Activated T-helper 1 cell treated with anti-CD3 and anti-CD28 coated beads, Interleukin-12 subunit alpha, Interleukin-12 subunit beta, Interleukin-2, Interleukin-4 antibody, amounts not matched to agents 30 ng/mL and 10 ng/mL and 1 ng/mL, durations not matched to agents 14 hours and 24 hours and 36 hours (primary cell): ENCODE measurements around the gene PILRB. TPM values are rescaled to one million over a fixed set of nuclear protein-coding genes. Genes with fewer than 3 reads are reported as not detected.
A peak's percentile ranks its signal among the peaks of the same experiment; 100 is the strongest.

Experiments used
- DNase-seq: peaks from one replicate; pipeline ENCODE4 v3.0.0; 2021; ENCODE audit warnings: low spot score
- H3K27ac Mint-ChIP-seq: one replicate; pipeline ENCODE4 v1.8.0; 2021; ENCODE audit warnings: mild to moderate bottlenecking, mixed read lengths
- H3K27me3 Mint-ChIP-seq: one replicate; pipeline ENCODE4 v1.8.0; 2022; ENCODE audit warnings: mild to moderate bottlenecking, moderate library complexity, mixed read lengths; ENCODE audit not compliant: insufficient read depth
- H3K36me3 Mint-ChIP-seq: one replicate; pipeline ENCODE4 v1.8.0; 2021; ENCODE audit warnings: low read depth, mixed read lengths
- H3K4me1 Mint-ChIP-seq: one replicate; pipeline ENCODE4 v1.8.0; 2021; ENCODE audit warnings: low read depth, mixed read lengths
- H3K4me3 Mint-ChIP-seq: one replicate; pipeline ENCODE4 v1.8.0; 2021; ENCODE audit warnings: mild to moderate bottlenecking, moderate library complexity, mixed read lengths
- H3K9me3 Mint-ChIP-seq: one replicate; pipeline ENCODE4 v1.8.0; 2021; ENCODE audit warnings: mixed read lengths
- intact Hi-C: fragments of 100-400 bp; cut with micrococcal nuclease; formaldehyde crosslinking; loops from one replicate; pipeline ENCODE4 v1.15.1; 2024
- total RNA-seq: library from RNA; stranded (reverse); gene quantifications from 2 replicates; pipeline ENCODE4 v1.2.3, GENCODE V29; 2022

Gene PILRB
- total RNA-seq, 1 donor from 2014 or later: 82.6 TPM

- DNase-seq: no peak
- no peaks in the 10 kb centered on the region for H3K9me3 Mint-ChIP-seq
- H3K4me1 Mint-ChIP-seq: peaks cover 9% of the 10 kb centered on the region
- intact Hi-C loops: no loop called here
- no peak overlapping the region for H3K27ac Mint-ChIP-seq
- H3K36me3 Mint-ChIP-seq: no peaks in the 10 kb centered on the region
- peaks cover 49% of the 10 kb centered on the region for H3K27me3 Mint-ChIP-seq
- no peak overlapping the region for H3K4me3 Mint-ChIP-seq
These were observed 31.6 kb downstream of the PILRB start for GRCh38 chr7:100389437-100390088.

- H3K36me3 Mint-ChIP-seq: no peaks in the 10 kb centered on the region
- H3K27me3 Mint-ChIP-seq: peaks cover 42% of the 10 kb centered on the region
- intact Hi-C loops: no loop called here
- H3K27ac Mint-ChIP-seq: no peak overlapping the region
- no peaks in the 10 kb centered on the region for H3K9me3 Mint-ChIP-seq
- DNase-seq: no peak
- no peak overlapping the region for H3K4me3 Mint-ChIP-seq
- peaks cover 7% of the 10 kb centered on the region for H3K4me1 Mint-ChIP-seq
These were observed 32.5 kb downstream of the PILRB start for GRCh38 chr7:100390286-100391009.

- Mint-ChIP-seq H3K9me3 (no peaks in the 10 kb centered on the region), H3K27ac (no peak overlapping the region), H3K27me3 (peaks cover 43% of the 10 kb centered on the region), H3K4me3 (no peak overlapping the region), H3K4me1 (peaks cover 22% of the 10 kb centered on the region), H3K36me3 (no peaks in the 10 kb centered on the region)
- DNase-seq: no peak
- intact Hi-C loops: no loop called here
These were observed 35.5 kb downstream of the PILRB start for GRCh38 chr7:100393233-100393905.

GRCh38 chr7:100394077-100394476, 36.2 kb downstream of the PILRB start:
- Mint-ChIP-seq H3K27me3 (peaks cover 49% of the 10 kb centered on the region), H3K27ac (no peak overlapping the region), H3K4me3 (no peak overlapping the region), H3K36me3 (no peaks in the 10 kb centered on the region), H3K4me1 (peaks cover 22% of the 10 kb centered on the region), H3K9me3 (no peaks in the 10 kb centered on the region)
- no peak for DNase-seq
- intact Hi-C loops: no loop called here

- peak overlapping the region; percentile 51 for H3K4me3 Mint-ChIP-seq
- DNase-seq: peak; percentile 53
- intact Hi-C loops: loop anchor here (1.0 to 5.0 kb wide), 9 partner anchors 11 to 609 kb away; partner anchors contain the start of gene MEPCE
- no peaks in the 10 kb centered on the region for H3K36me3 Mint-ChIP-seq
- no peaks in the 10 kb centered on the region for H3K9me3 Mint-ChIP-seq
- H3K4me1 Mint-ChIP-seq: peaks cover 22% of the 10 kb centered on the region
- H3K27ac Mint-ChIP-seq: peak overlapping the region; percentile 84
- H3K27me3 Mint-ChIP-seq: peaks cover 51% of the 10 kb centered on the region
These were observed 38.6 kb downstream of the PILRB start for GRCh38 chr7:100396421-100396982.

- peaks cover 51% of the 10 kb centered on the region for H3K27me3 Mint-ChIP-seq
- no peaks in the 10 kb centered on the region for H3K36me3 Mint-ChIP-seq
- peak overlapping the region; percentile 51 for H3K4me3 Mint-ChIP-seq
- H3K4me1 Mint-ChIP-seq: peaks cover 19% of the 10 kb centered on the region
- peak overlapping the region; percentile 84 for H3K27ac Mint-ChIP-seq
- H3K9me3 Mint-ChIP-seq: no peaks in the 10 kb centered on the region
- DNase-seq: no peak
- intact Hi-C loops: loop anchor here (2.0 to 5.0 kb wide), 3 partner anchors 53 to 610 kb away; no protein-coding TSS in a partner anchor
These were observed 39.6 kb downstream of the PILRB start for GRCh38 chr7:100397315-100398081.

- intact Hi-C loops: loop anchor here (5.0 kb wide), 1 partner anchor 611 kb away; no protein-coding TSS in a partner anchor
- H3K27ac Mint-ChIP-seq: no peak overlapping the region
- H3K4me1 Mint-ChIP-seq: peaks cover 18% of the 10 kb centered on the region
- H3K27me3 Mint-ChIP-seq: peaks cover 45% of the 10 kb centered on the region
- H3K4me3 Mint-ChIP-seq: no peak overlapping the region
- no peak for DNase-seq
- no peaks in the 10 kb centered on the region for H3K36me3 Mint-ChIP-seq
- H3K9me3 Mint-ChIP-seq: no peaks in the 10 kb centered on the region
These were observed 40.3 kb downstream of the PILRB start for GRCh38 chr7:100398239-100398638.

GRCh38 chr7:100400041-100400440, 42.1 kb downstream of the PILRB start:
- H3K27me3 Mint-ChIP-seq: peaks cover 44% of the 10 kb centered on the region
- DNase-seq: no peak
- peaks cover 18% of the 10 kb centered on the region for H3K4me1 Mint-ChIP-seq
- no peaks in the 10 kb centered on the region for H3K36me3 Mint-ChIP-seq
- no peak overlapping the region for H3K4me3 Mint-ChIP-seq
- H3K9me3 Mint-ChIP-seq: no peaks in the 10 kb centered on the region
- intact Hi-C loops: no loop called here
- H3K27ac Mint-ChIP-seq: no peak overlapping the region

GRCh38 chr7:100400656-100401055, 42.7 kb downstream of the PILRB start:
- H3K4me3 Mint-ChIP-seq: no peak overlapping the region
- no peak for DNase-seq
- H3K27me3 Mint-ChIP-seq: peaks cover 48% of the 10 kb centered on the region
- intact Hi-C loops: no loop called here
- H3K9me3 Mint-ChIP-seq: no peaks in the 10 kb centered on the region
- H3K36me3 Mint-ChIP-seq: no peaks in the 10 kb centered on the region
- H3K4me1 Mint-ChIP-seq: peaks cover 13% of the 10 kb centered on the region
- no peak overlapping the region for H3K27ac Mint-ChIP-seq

GRCh38 chr7:100401811-100402210, 43.9 kb downstream of the PILRB start:
- no peak for DNase-seq
- Mint-ChIP-seq H3K27me3 (peaks cover 50% of the 10 kb centered on the region), H3K4me1 (peaks cover 5% of the 10 kb centered on the region), H3K27ac (no peak overlapping the region), H3K36me3 (no peaks in the 10 kb centered on the region), H3K4me3 (no peak overlapping the region), H3K9me3 (no peaks in the 10 kb centered on the region)
- intact Hi-C loops: no loop called here

GRCh38 chr7:100402241-100402640, 44.3 kb downstream of the PILRB start:
- H3K4me3 Mint-ChIP-seq: no peak overlapping the region
- H3K4me1 Mint-ChIP-seq: peaks cover under 1% of the 10 kb centered on the region
- no peak for DNase-seq
- H3K9me3 Mint-ChIP-seq: no peaks in the 10 kb centered on the region
- H3K27ac Mint-ChIP-seq: no peak overlapping the region
- no peaks in the 10 kb centered on the region for H3K36me3 Mint-ChIP-seq
- H3K27me3 Mint-ChIP-seq: peaks cover 54% of the 10 kb centered on the region
- intact Hi-C loops: no loop called here

GRCh38 chr7:100406767-100407166, 48.9 kb downstream of the PILRB start:
- Mint-ChIP-seq H3K4me3 (no peak overlapping the region), H3K9me3 (no peaks in the 10 kb centered on the region), H3K4me1 (no peaks in the 10 kb centered on the region), H3K27ac (no peak overlapping the region), H3K36me3 (no peaks in the 10 kb centered on the region), H3K27me3 (peaks cover 31% of the 10 kb centered on the region)
- intact Hi-C loops: loop anchor here (1.0 to 2.0 kb wide), 5 partner anchors 10 to 274 kb away; partner anchors contain the start of gene PILRA
- DNase-seq: no peak
